Cardiac septum (tissue), 1 donor: ENCODE data around the gene KANSL2. TPM values are rescaled to one million over a fixed set of nuclear protein-coding genes. Genes with fewer than 3 reads are reported as not detected.
"Not testable (repeated sequence)": the region's sequence is repeated elsewhere in the genome, so short reads cannot be mapped to it uniquely, and the experiment has no call there.

Experiments
- DNase-seq: peaks from one replicate; pipeline ENCODE4 v3.0.0-alpha.2; 2020; ENCODE audit warnings: low spot score
- intact Hi-C: fragments of 100-400 bp; cut with DNase I; formaldehyde crosslinking; loops from one replicate; pipeline ENCODE4 v1.14.0; 2022
- microRNA-seq: library from miRNA; unstranded; fragments of <30 nt; microRNA quantifications from one replicate; pipeline ENCODE4 v1.2.0, GENCODE V29; 2020
- total RNA-seq: library from RNA; stranded (reverse); fragmentation: NEBNext Ultra II Directional; extraction: Animal tissue kit (Norgen Biotek cat#: 25700); gene quantifications from one replicate; pipeline ENCODE4 v1.2.1, GENCODE V29; 2021
- donor health status: DM: no; HTN: no; CAD: no.

KANSL2 gene
- total RNA-seq, 1 donor from 2014 or later: 24.8 TPM

DNA sequence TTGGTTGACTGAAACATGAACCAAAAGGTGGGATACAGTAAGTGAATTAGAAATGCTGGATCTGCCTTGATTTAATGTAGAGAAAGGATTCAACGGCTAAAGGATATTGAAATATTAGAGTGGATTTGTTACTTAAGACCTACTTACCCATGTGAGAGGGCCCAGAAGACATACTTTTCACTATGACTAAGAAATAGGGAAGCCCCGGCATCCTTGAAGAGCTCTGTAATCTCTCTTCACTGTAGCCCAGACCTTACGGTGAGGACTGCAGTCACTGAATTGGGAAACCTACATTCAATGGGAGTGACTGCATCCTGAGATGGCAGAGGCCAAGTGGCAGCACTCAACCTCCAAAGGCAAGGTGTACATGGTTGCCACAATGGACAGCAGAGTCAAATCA is 52.5 kb downstream of the KANSL2 start:
- intact Hi-C loops: no loop called here

DNA sequence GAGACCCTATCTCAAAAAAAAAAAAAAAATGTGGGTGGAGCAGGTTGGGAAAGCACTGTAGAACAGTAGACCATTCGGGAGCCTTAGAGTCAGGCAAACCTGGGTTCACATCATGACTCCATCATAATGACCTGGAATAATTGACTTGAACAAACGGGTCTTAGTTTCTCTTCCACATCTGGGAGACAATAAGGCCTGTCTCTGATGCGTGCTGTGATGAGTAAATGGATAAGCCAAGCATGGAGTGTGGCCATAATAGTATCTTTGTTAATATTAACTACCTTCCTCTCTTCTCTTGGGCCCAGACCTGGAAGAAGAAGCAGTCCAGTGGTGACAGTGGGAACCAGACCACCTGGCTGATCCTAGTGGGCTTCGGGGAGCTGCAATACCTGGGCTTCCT is 54.5 kb downstream of the KANSL2 start:
- intact Hi-C loops: no loop called here
- DNase-seq: no peak

More for the DNA sequence above, 52.5 kb downstream of the KANSL2 start:
- DNase-seq: no peak

DNA sequence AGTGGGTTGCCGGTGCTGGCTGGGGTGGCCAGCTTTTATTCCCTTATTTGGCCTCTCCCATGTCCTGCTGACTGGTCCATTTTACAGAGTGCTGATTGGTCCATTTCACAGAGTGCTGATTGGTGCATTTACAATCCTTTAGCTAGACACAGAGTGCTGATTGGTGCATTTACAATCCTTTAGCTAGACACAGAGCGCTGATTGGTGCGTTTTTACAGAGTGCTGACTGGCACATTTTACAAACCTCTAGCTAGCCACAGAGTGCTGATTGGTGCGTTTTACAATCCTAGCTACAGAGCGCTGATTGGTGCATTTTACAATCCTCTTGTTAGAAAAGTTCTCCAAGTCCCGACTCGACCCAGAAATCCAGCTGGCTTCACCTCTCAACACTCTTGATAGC is 59.0 kb downstream of the KANSL2 start:
- DNase-seq, intact Hi-C loops: not testable (repeated sequence)

DNA sequence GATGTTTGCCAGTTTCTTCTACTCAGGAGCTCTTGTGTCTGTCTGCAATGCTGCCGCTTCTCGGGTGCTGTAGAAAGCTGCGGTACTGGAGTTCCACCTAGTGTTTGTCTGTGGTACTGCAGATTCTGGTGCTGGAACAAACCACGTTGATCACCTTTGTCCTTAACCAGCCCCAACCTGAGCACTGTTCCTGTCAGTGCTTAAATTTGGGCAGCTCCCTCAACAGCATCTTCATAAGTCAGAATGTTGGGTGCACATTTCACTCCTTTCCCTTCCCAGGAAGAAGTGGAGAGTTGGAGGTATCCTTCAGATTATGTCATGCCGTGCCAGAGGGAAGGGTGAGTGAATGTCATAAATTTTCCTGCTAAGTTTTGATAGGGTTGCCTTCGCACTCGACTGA is 63.5 kb downstream of the KANSL2 start:
- intact Hi-C loops: no loop called here
- DNase-seq: no peak

DNA sequence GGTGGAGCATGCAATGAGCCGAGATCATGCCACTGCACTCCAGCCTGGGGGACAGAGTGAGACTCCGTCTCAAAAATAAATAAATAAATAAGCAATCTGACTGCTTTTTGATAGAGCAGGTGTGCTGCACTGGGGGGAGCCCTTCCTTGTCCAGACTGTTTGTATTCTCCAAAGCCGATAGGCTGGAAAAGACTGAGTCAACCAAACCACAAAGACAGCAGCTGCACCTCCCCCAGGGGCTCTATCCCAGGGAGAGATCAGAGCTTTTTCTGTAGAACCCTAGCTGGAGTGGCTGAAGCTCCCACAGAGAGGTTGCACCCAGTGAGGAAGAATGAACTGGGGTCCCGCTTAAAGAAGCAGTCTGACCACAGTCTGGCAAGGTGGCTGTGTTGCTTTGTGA is 66.4 kb downstream of the KANSL2 start:
- DNase-seq: no peak
- intact Hi-C loops: no loop called here

DNA sequence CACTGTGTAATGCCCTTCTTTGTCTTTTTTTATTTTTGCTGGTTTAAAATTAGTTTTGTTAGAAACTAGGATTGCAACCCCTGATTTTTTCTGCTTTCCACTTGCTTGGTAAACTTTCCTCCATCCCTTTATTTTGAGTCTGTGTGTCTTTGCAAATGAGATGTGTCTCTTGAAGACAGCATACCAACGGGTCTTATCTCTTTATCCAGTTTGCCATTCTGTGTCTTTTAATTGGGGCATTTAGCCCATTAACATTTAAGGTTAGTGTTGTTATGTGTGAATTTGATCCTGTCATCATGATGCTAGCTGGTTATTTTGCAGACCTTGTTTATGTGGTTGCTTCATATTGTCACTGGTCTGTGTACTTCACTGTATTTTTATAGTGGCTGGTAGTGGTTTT is 68.7 kb downstream of the KANSL2 start:
- intact Hi-C loops: no loop called here
- no peak for DNase-seq

Small RNAs within 50 kb of the gene (microRNA-seq; reads per million reads assigned to microRNA genes)
- not detected for gene MIR1291

Other genes with a start within 250 kb of the KANSL2 start
- not detected for gene ANP32D, start 209.7 kb downstream of the KANSL2 start, total RNA-seq
- not detected for gene C12orf54, start 199.7 kb downstream of the KANSL2 start, total RNA-seq
- gene OR8S1, start 156.6 kb downstream of the KANSL2 start, total RNA-seq: not detected
- gene LALBA, start 112.2 kb downstream of the KANSL2 start, total RNA-seq: not detected
- gene CCNT1, start 34.5 kb upstream of the KANSL2 start, total RNA-seq: 23.5 TPM
- gene ADCY6, start 106.9 kb upstream of the KANSL2 start, total RNA-seq: 195 TPM
- 9.2 TPM for gene CACNB3, start 136.3 kb upstream of the KANSL2 start, total RNA-seq
- gene DDX23, start 169.9 kb upstream of the KANSL2 start, total RNA-seq: 33.3 TPM
- gene RND1, start 183.6 kb upstream of the KANSL2 start, total RNA-seq: 0.62 TPM
- 5.5 TPM for gene FKBP11, start 243.3 kb upstream of the KANSL2 start, total RNA-seq